SH-SY5Y (cell line): Measurements from ENCODE around the gene KRT86.

Experiments used
- GATA2 ChIP-seq: IDR thresholded peaks from 2 replicates; pipeline ENCODE4 v1.6.1; 2011; ENCODE audit warnings: mild to moderate bottlenecking, low read depth, low read length
- GATA3 ChIP-seq: IDR thresholded peaks from 2 replicates; pipeline ENCODE4 v1.6.1; 2011; ENCODE audit warnings: low read depth, mild to moderate bottlenecking, low read length, moderate library complexity

GRCh38 chr12:52344111-52344510 lies 69.7 kb downstream of the KRT86 start:
- TF ChIP-seq GATA2 (no peak), GATA3 (no peak)
